ENCODE measurements around the gene SCD5. TPM values are rescaled to one million over a fixed set of nuclear protein-coding genes. Genes with fewer than 3 reads are reported as not detected.

Gene SCD5
- total and polyA plus RNA-seq, 2 of the 4 experiments (the other 2 are of a cell fraction) = 12.4 to 13.5 TPM

GRCh38 chr4:82680834-82681233 is 117.8 kb downstream of the SCD5 start:
- Histone ChIP-seq H3K9me1 (ENCODE audit: insufficient read depth, low read length) (no peaks in the 10 kb centered on the region; the same call in 1 of the 2 replicates), H3K79me1 (ENCODE audit: low read depth in 1 of 2, low read length in 2 of 2) (no peaks in the 10 kb centered on the region), H4K8ac (ENCODE audit: low read depth in 2 of 2, low read length in 2 of 2) (no peak overlapping the region), H3K36me3 (ENCODE audit: control insufficient read depth, insufficient read depth, low read length) (peaks cover 4% of the 10 kb centered on the region; the same call in 1 of the 2 replicates), H3K4me2 (ENCODE audit: low read depth, low read length) (peak overlapping the region; percentile 13; the same call in 1 of the 2 replicates), H3K9me3 (ENCODE audit: control insufficient read depth, insufficient read depth, low read length) (no peaks in the 10 kb centered on the region), H3K4me1 (ENCODE audit: control insufficient read depth, insufficient read depth, low read length) (no peaks in the 10 kb centered on the region), H3K23ac (ENCODE audit: low read depth, low read length) (no peak overlapping the region), H2AK5ac (ENCODE audit: low read depth, low read length) (no peak overlapping the region), H2AK9ac (replicated peaks; ENCODE audit: low read depth, low read length, poor library complexity) (no peak overlapping the region), H3K18ac (ENCODE audit: low read depth, low read length) (no peak overlapping the region), H3K4me3 (ENCODE audit: insufficient read depth, low read depth, low read length) (no peak overlapping the region), H2AFZ (replicated peaks; ENCODE audit: low read length, poor library complexity) (no peak overlapping the region), H3K9ac (ENCODE audit: low read depth, low read length) (no peak overlapping the region), H3K27ac (ENCODE audit: insufficient read depth, low read length) (no peak overlapping the region), H4K91ac (ENCODE audit: insufficient read depth, low read depth, low read length) (no peak overlapping the region), H4K5ac (ENCODE audit: low read depth, low read length) (no peak overlapping the region), H2BK5ac (ENCODE audit: low read depth, low read length, poor library complexity, severe bottlenecking) (no peak overlapping the region), H3K14ac (replicated peaks; ENCODE audit: low read depth, low read length) (no peak overlapping the region), H2BK120ac (ENCODE audit: low read depth, low read length) (no peak overlapping the region), H3K56ac (ENCODE audit: extremely low read depth, insufficient read depth, low read length) (no peak overlapping the region), H4K20me1 (ENCODE audit: insufficient read depth, low read length) (no peaks in the 10 kb centered on the region), H3K27me3 (ENCODE audit: control insufficient read depth, insufficient read depth, low read length) (no peaks in the 10 kb centered on the region), H2BK15ac (ENCODE audit: low read depth, low read length) (no peak overlapping the region), H3K4ac (ENCODE audit: low read depth, low read length) (no peak overlapping the region), H2BK20ac (ENCODE audit: low read depth, low read length) (no peak overlapping the region)
- 100% methylated on average over 1 of the region's 9 CpGs; no CpG with 5 or more reads in 1 of the 2 experiments for WGBS, 2 experiments (ENCODE audit: extremely low coverage in 2 of 2, insufficient read length in 1 of 2)
- DNase-seq = no peak
- ATAC-seq (ENCODE audit: low read depth) = no peak
- no TSS peak for BruUV-seq (replicated peaks)
- dilution Hi-C loops (cut with HindIII; ENCODE audit: low sequenced_read_pairs, unreplicated experiment) (no loop called here), intact Hi-C loops (cut with micrococcal nuclease) (no loop called here), in situ Hi-C loops (cut with MboI; ENCODE audit: low sequenced_read_pairs) (no loop called here)
- TF ChIP-seq POLR2A (IDR thresholded peaks at IDR 0.05; ENCODE audit: low read depth, low read length) (no peak), NFE2L2 (IDR thresholded peaks at IDR 0.05; ENCODE audit: low read depth, low read length) (no peak), CHD1 (IDR thresholded peaks at IDR 0.05; ENCODE audit: low read depth, low read length) (no peak), MAZ (IDR thresholded peaks at IDR 0.05; ENCODE audit: borderline replicate concordance, low read depth, low read length) (no peak), BHLHE40 (IDR thresholded peaks at IDR 0.05; ENCODE audit: low read depth, low read length) (no peak), MXI1 (IDR thresholded peaks at IDR 0.05; ENCODE audit: borderline replicate concordance, low read depth, low read length) (no peak), CEBPB (IDR thresholded peaks at IDR 0.05; ENCODE audit: low read depth, low read length) (no peak), CTCF (conservative IDR thresholded peaks at IDR 0.05; ENCODE audit: low read depth, low read length) (no peak), ELK1 (IDR thresholded peaks at IDR 0.05; ENCODE audit: borderline replicate concordance, low read depth, low read length) (no peak)
- POLR2A ChIA-PET (ENCODE audit: unreplicated experiment) = no interaction called here
- CTCF ChIA-PET = no interaction called here

Data from IMR-90 (cell line).